Esophagus squamous epithelium (tissue), 5 donors: Measurements from ENCODE around the gene POP7. TPM values are rescaled to one million over a fixed set of nuclear protein-coding genes. Genes with fewer than 3 reads are reported as not detected.

ENCODE experiments used
- DNase-seq: peaks from one replicate; lab custom pipeline; 2025; lab: John Stamatoyannopoulos, UW
- H3K27ac ChIP-seq, 4 donors: fragments of 200-600 bp; sonication (generic); one replicate each; pipeline ENCODE4 v1.5.1; 2016 to 2019; ENCODE audit warnings: mild to moderate bottlenecking in 1 of 4
- H3K27me3 ChIP-seq, 4 donors: fragments of 200-600 bp; sonication (generic); 1 replicate in 3 of 4; 2 replicates in 1 of 4; pipeline versions ENCODE4 v1.5.1 to v1.6.0; 2017 to 2021; ENCODE audit warnings: antibody characterized with exemption in 1 of 4
- H3K36me3 ChIP-seq, 3 donors: fragments of 200-600 bp; sonication (generic); one replicate each; pipeline ENCODE4 v1.5.1; 2016 to 2019
- H3K4me1 ChIP-seq, 3 donors: fragments of 200-600 bp; sonication (generic); one replicate each; pipeline ENCODE4 v1.5.1; 2017 to 2019
- H3K4me3 ChIP-seq, 4 donors: fragments of 200-600 bp; sonication (generic); 1 replicate in 3 of 4; 2 replicates in 1 of 4; pipeline ENCODE4 v1.5.1; 2016 to 2019; ENCODE audit warnings: mild to moderate bottlenecking in 2 of 4, moderate library complexity in 1 of 4
- H3K9me3 ChIP-seq, 3 donors: fragments of 200-600 bp; sonication (generic); one replicate each; pipeline ENCODE4 v1.5.1; 2016 to 2019
- CTCF ChIP-seq, 6 experiments: fragments of 450-650 bp in 4 of 6; fragments of 200-600 bp in 2 of 6; sonication (generic) in 2 of 6; IDR thresholded peaks; one replicate each; pipeline ENCODE4 v1.5.1; 2016 to 2019; ENCODE audit warnings: antibody characterized with exemption in 6 of 6, mild to moderate bottlenecking in 4 of 6, moderate library complexity in 4 of 6
- POLR2A ChIP-seq, 4 donors: fragments of 450-650 bp; IDR thresholded peaks; one replicate each; pipeline ENCODE4 v1.6.1; 2017; ENCODE audit warnings: antibody characterized with exemption in 4 of 4, mild to moderate bottlenecking in 4 of 4, moderate library complexity in 3 of 4
- WGBS, 2 donors: methylation state at CpG; one replicate each; pipeline ENCODE4 v1.1.5; 2018; 5-methylcytosine and 5-hydroxymethylcytosine counted together
- intact Hi-C: fragments of 100-400 bp; cut with DNase I; formaldehyde crosslinking; loops from one replicate; pipeline ENCODE4 v1.15.0; 2022
- total RNA-seq, 4 donors: library from RNA; depleted of rRNA; stranded (reverse); fragments of >200 nt; gene quantifications; one replicate each; pipeline ENCODE4 v1.1.0, GENCODE V29; 2016
- donor health status: DM: yes; HTN: yes; CAD: no.

Gene POP7
- total RNA-seq, 4 donors from 2014 or later: 28.0 to 36.7 (median 30.0) TPM

GRCh38 chr7:100680576-100681271 is 25.2 kb upstream of the POP7 start:
- intact Hi-C loops: no loop called here
- no peak overlapping the region for H3K4me3 ChIP-seq
- peak overlapping the region; percentile 64 to 86 (median 82) for H3K27ac ChIP-seq
- no peak for TF ChIP-seq POLR2A (IDR thresholded peaks at IDR 0.05)
- peaks cover 23 to 67% (median 28%) of the 10 kb centered on the region in 3 donors for H3K4me1 ChIP-seq
- H3K9me3 ChIP-seq: no peaks in the 10 kb centered on the region
- H3K36me3 ChIP-seq: peaks cover 55 to 93% (median 66%) of the 10 kb centered on the region in 3 donors
- H3K27me3 ChIP-seq: no peaks in the 10 kb centered on the region
- no peak for DNase-seq
- WGBS, 2 donors: 82 to 92% methylated on average over 3 of the region's 18 CpGs

GRCh38 chr7:100681491-100682227 is 24.3 kb upstream of the POP7 start:
- intact Hi-C loops: no loop called here
- DNase-seq: no peak

DNA sequence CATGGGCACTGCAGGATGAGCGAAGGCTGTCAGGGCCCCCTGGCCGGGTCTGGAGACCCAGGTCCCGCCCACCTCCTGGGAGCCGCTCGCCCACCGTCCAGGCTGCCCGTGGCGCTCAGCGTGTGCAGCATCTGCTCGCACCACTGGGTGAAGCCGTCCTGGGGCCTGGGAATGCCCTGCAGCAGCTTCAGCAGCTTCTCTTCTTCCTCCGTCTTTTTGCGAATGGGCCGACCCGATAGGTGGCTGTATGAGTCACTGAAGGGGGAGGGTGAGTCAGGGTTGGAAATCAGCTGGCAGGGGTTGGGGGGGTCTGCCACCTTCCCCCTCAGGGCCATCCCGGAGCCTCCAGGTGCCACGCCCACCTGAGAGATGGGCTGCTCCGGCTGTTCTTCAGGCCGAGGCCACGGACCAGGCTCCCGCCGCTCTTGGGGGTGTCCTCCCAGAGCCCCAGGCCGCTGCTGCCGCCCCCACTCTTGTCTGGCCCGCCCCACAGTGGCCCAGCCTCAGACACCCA is 23.6 kb upstream of the POP7 start:
- intact Hi-C loops: no loop called here
- H3K27ac ChIP-seq: peak overlapping the region in 1 of 4 donors; percentile 86
- TF ChIP-seq POLR2A (IDR thresholded peaks at IDR 0.05): no peak
- no peak for TF ChIP-seq CTCF (IDR thresholded peaks at IDR 0.05)

More at GRCh38 chr7:100681491-100682227, 24.3 kb upstream of the POP7 start:
- Histone ChIP-seq H3K4me3 (no peak overlapping the region), H3K27me3 (no peaks in the 10 kb centered on the region), H3K4me1 (peaks cover 17 to 57% (median 20%) of the 10 kb centered on the region in 3 donors), H3K27ac (peak overlapping the region in 1 of 4 donors; percentile 86), H3K9me3 (no peaks in the 10 kb centered on the region), H3K36me3 (peaks cover 64 to 97% (median 73%) of the 10 kb centered on the region in 3 donors)
- no peak for TF ChIP-seq POLR2A (IDR thresholded peaks at IDR 0.05)
- no peak for TF ChIP-seq CTCF (IDR thresholded peaks at IDR 0.05)
- 62 to 73% methylated on average over 10 of the region's 29 CpGs for WGBS, 2 donors

GRCh38 chr7:100682991-100683658 is 22.8 kb upstream of the POP7 start:
- no peak for TF ChIP-seq CTCF (IDR thresholded peaks at IDR 0.05)
- TF ChIP-seq POLR2A (IDR thresholded peaks at IDR 0.05): no peak
- intact Hi-C loops: no loop called here
- no peak overlapping the region for H3K4me3 ChIP-seq
- H3K27ac ChIP-seq: no peak overlapping the region
- no peaks in the 10 kb centered on the region for H3K27me3 ChIP-seq
- no peaks in the 10 kb centered on the region for H3K9me3 ChIP-seq
- DNase-seq: no peak
- H3K36me3 ChIP-seq: peaks cover 67 to 97% (median 73%) of the 10 kb centered on the region in 3 donors
- 92 to 94% methylated on average over 11 to 17 of the region's 28 CpGs for WGBS, 2 donors
- H3K4me1 ChIP-seq: peaks cover 20 to 45% (median 20%) of the 10 kb centered on the region in 3 donors

More for the DNA sequence above, 23.6 kb upstream of the POP7 start:
- H3K4me3 ChIP-seq: no peak overlapping the region
- peaks cover 68 to 97% (median 73%) of the 10 kb centered on the region in 3 donors for H3K36me3 ChIP-seq
- peaks cover 17 to 51% (median 20%) of the 10 kb centered on the region in 3 donors for H3K4me1 ChIP-seq
- DNase-seq: no peak
- no peaks in the 10 kb centered on the region for H3K9me3 ChIP-seq
- no peaks in the 10 kb centered on the region for H3K27me3 ChIP-seq
- 23 to 48% methylated on average over 6 of the region's 25 CpGs for whole genome bisulfite sequencing, 2 donors
